Measurements from ENCODE around the gene ACACA. TPM values are rescaled to one million over a fixed set of nuclear protein-coding genes. Genes with fewer than 3 reads are reported as not detected.

ACACA gene
- total and polyA plus RNA-seq, 9 donors, result 10.9 to 104 (median 37.9) TPM

GRCh38 chr17:37176723-37177122, 229.9 kb downstream of the ACACA start:
- H3K9me3 ChIP-seq, result no peaks in the 10 kb centered on the region
- H3K36me3 ChIP-seq, result no peaks in the 10 kb centered on the region
- no peak for TF ChIP-seq POLR2A (IDR thresholded peaks at IDR 0.05)
- no peak for TF ChIP-seq EP300 (IDR thresholded peaks at IDR 0.05)
- no peak for TF ChIP-seq CTCF (IDR thresholded peaks at IDR 0.05)
- DNase-seq, result no peak
- H3K27me3 ChIP-seq, result no peaks in the 10 kb centered on the region
- H3K4me3 ChIP-seq, result no peak overlapping the region
- intact Hi-C loops (cut with DNase I), result no loop called here
- H3K27ac ChIP-seq, result no peak overlapping the region
- no peaks in the 10 kb centered on the region for H3K4me1 ChIP-seq (ENCODE audit: insufficient read depth)

- H3K36me3 ChIP-seq, result no peaks in the 10 kb centered on the region
- H3K9me3 ChIP-seq, result no peaks in the 10 kb centered on the region
- no peaks in the 10 kb centered on the region for H3K4me1 ChIP-seq (ENCODE audit: insufficient read depth)
- no peak overlapping the region for H3K4me3 ChIP-seq
- TF ChIP-seq POLR2A (IDR thresholded peaks at IDR 0.05), result no peak
- TF ChIP-seq CTCF (IDR thresholded peaks at IDR 0.05), result no peak
- TF ChIP-seq EP300 (IDR thresholded peaks at IDR 0.05), result no peak
- 74 to 83% (median 81%) methylated on average over 5 of the region's 5 CpGs for WGBS, 3 donors
- no peak for DNase-seq
- intact Hi-C loops (cut with DNase I), result no loop called here
- H3K27me3 ChIP-seq, result no peaks in the 10 kb centered on the region
- no peak overlapping the region for H3K27ac ChIP-seq
Measured at GRCh38 chr17:37174205-37174604, 232.4 kb downstream of the ACACA start.

- Histone ChIP-seq H3K4me3 (no peak overlapping the region), H3K9me3 (no peaks in the 10 kb centered on the region), H3K27ac (no peak overlapping the region), H3K4me1 (ENCODE audit: insufficient read depth) (no peaks in the 10 kb centered on the region), H3K36me3 (no peaks in the 10 kb centered on the region), H3K27me3 (no peaks in the 10 kb centered on the region)
- 75 to 88% (median 84%) methylated on average over 2 of the region's 2 CpGs for WGBS, 3 donors
- DNase-seq, result no peak
- TF ChIP-seq EP300 (IDR thresholded peaks at IDR 0.05), result no peak
- TF ChIP-seq POLR2A (IDR thresholded peaks at IDR 0.05), result no peak
- TF ChIP-seq CTCF (IDR thresholded peaks at IDR 0.05), result no peak
- intact Hi-C loops (cut with DNase I), result no loop called here
Measured at GRCh38 chr17:37170881-37171425, 235.7 kb downstream of the ACACA start.

GRCh38 chr17:37168731-37169353, 237.8 kb downstream of the ACACA start:
- intact Hi-C loops (cut with DNase I), result no loop called here
- no peaks in the 10 kb centered on the region for H3K36me3 ChIP-seq
- whole genome bisulfite sequencing, 3 donors, result 30 to 39% (median 37%) methylated on average over 3 of the region's 3 CpGs
- no peak for DNase-seq
- no peaks in the 10 kb centered on the region for H3K9me3 ChIP-seq
- TF ChIP-seq CTCF (IDR thresholded peaks at IDR 0.05) (no peak), EP300 (IDR thresholded peaks at IDR 0.05) (no peak), POLR2A (IDR thresholded peaks at IDR 0.05) (no peak)
- no peak overlapping the region for H3K27ac ChIP-seq
- H3K27me3 ChIP-seq, result no peaks in the 10 kb centered on the region
- H3K4me3 ChIP-seq, result no peak overlapping the region
- no peaks in the 10 kb centered on the region for H3K4me1 ChIP-seq (ENCODE audit: insufficient read depth)

Measured in ovary (tissue), 9 donors.